CD14-positive monocyte (primary cell): ENCODE results near the gene DDX31. TPM values are rescaled to one million over a fixed set of nuclear protein-coding genes. Genes with fewer than 3 reads are reported as not detected.

Source experiments
- DNase-seq, 3 donors: peaks; one replicate each; pipeline ENCODE4 v3.0.0-alpha.2; 2011 to 2022
- H2AFZ ChIP-seq: 2 replicates; pipeline ENCODE4 v1.6.0; 2012; ENCODE audit warnings: mild to moderate bottlenecking, low read depth, low read length, inconsistent platforms; ENCODE audit not compliant: insufficient read depth, poor library complexity, severe bottlenecking
- H3K27ac ChIP-seq, 2 donors: 1 replicate in 1 of 2; 2 replicates in 1 of 2; pipeline ENCODE4 v1.5.1; 2012 to 2013; ENCODE audit warnings: low read length in 2 of 2, control low read depth in 1 of 2, inconsistent platforms in 1 of 2, low read depth in 1 of 2, mild to moderate bottlenecking in 1 of 2
- H3K27me3 ChIP-seq, 2 donors: one replicate each; pipeline versions ENCODE4 v1.6.0 to v1.6.1; 2011 to 2013; ENCODE audit warnings: low read length in 2 of 2; ENCODE audit not compliant: control insufficient read depth in 2 of 2, insufficient read depth in 2 of 2
- H3K36me3 ChIP-seq, 2 donors: replicated peaks in 1 of 2; 1 replicate in 1 of 2; 2 replicates in 1 of 2; pipeline versions ENCODE4 v1.5.1 to v1.6.1; 2012 to 2013; ENCODE audit warnings: low read length in 2 of 2, control low read depth in 1 of 2, inconsistent platforms in 1 of 2, mild to moderate bottlenecking in 1 of 2; ENCODE audit not compliant: insufficient read depth in 2 of 2, control insufficient read depth in 1 of 2
- H3K4me1 ChIP-seq, 2 donors: 1 replicate in 1 of 2; 2 replicates in 1 of 2; pipeline versions ENCODE4 v1.5.1 to v1.6.1; 2012 to 2013; ENCODE audit warnings: low read length in 2 of 2, control low read depth in 1 of 2, inconsistent platforms in 1 of 2, mild to moderate bottlenecking in 1 of 2, moderate library complexity in 1 of 2; ENCODE audit not compliant: insufficient read depth in 2 of 2, control insufficient read depth in 1 of 2
- H3K4me2 ChIP-seq: replicated peaks from 2 replicates; pipeline ENCODE3; 2012; ENCODE audit warnings: low read length, moderate library complexity, mild to moderate bottlenecking; ENCODE audit not compliant: poor library complexity, severe bottlenecking; ENCODE audit errors: extremely low read depth
- H3K4me3 ChIP-seq, 3 experiments: fragments of 200-600 bp in 1 of 3; sonication (generic) in 1 of 3; replicated peaks in 1 of 3; 1 replicate in 2 of 3; 2 replicates in 1 of 3; pipeline ENCODE4 v1.5.1; 2011 to 2013; ENCODE audit warnings: low read length in 3 of 3, mild to moderate bottlenecking in 3 of 3, control low read depth in 2 of 3, low read depth in 2 of 3, inconsistent platforms in 1 of 3, moderate library complexity in 1 of 3
- H3K79me2 ChIP-seq: 2 replicates; pipeline ENCODE4 v1.6.0; 2012; ENCODE audit warnings: mild to moderate bottlenecking, control low read depth, inconsistent platforms, low read length, moderate library complexity; ENCODE audit not compliant: insufficient read depth
- H3K9ac ChIP-seq: 2 replicates; pipeline ENCODE4 v1.6.0; 2017; ENCODE audit warnings: low read length, mild to moderate bottlenecking; ENCODE audit not compliant: insufficient read depth, poor library complexity, severe bottlenecking
- H3K9me3 ChIP-seq, 2 donors: replicated peaks in 1 of 2; 1 replicate in 1 of 2; 2 replicates in 1 of 2; pipeline versions ENCODE4 v1.5.1 to v1.6.1; 2012 to 2013; ENCODE audit warnings: low read length in 2 of 2, control low read depth in 1 of 2; ENCODE audit not compliant: control insufficient read depth in 1 of 2, insufficient read depth in 1 of 2
- H4K20me1 ChIP-seq: 2 replicates; pipeline ENCODE4 v1.6.0; 2012; ENCODE audit warnings: mild to moderate bottlenecking, low read length, control low read depth, moderate library complexity; ENCODE audit not compliant: insufficient read depth
- H3K27ac Mint-ChIP-seq, 7 donors: one replicate each; pipeline ENCODE4 v1.8.0; 2020; ENCODE audit warnings: mild to moderate bottlenecking in 7 of 7, mixed read lengths in 7 of 7, moderate library complexity in 6 of 7, inconsistent platforms in 2 of 7
- H3K27me3 Mint-ChIP-seq, 3 donors: one replicate each; pipeline ENCODE4 v1.8.0; 2021 to 2022; ENCODE audit warnings: low read depth in 3 of 3, mild to moderate bottlenecking in 3 of 3, mixed read lengths in 3 of 3, moderate library complexity in 3 of 3, inconsistent platforms in 1 of 3
- H3K36me3 Mint-ChIP-seq, 2 donors: one replicate each; pipeline ENCODE4 v1.8.0; 2020; ENCODE audit warnings: mixed read lengths in 2 of 2, inconsistent platforms in 1 of 2, mild to moderate bottlenecking in 1 of 2
- H3K4me1 Mint-ChIP-seq: one replicate; pipeline ENCODE4 v1.8.0; 2020; ENCODE audit warnings: mild to moderate bottlenecking, mixed read lengths
- H3K4me3 Mint-ChIP-seq, 2 donors: one replicate each; pipeline ENCODE4 v1.8.0; 2020; ENCODE audit warnings: mild to moderate bottlenecking in 2 of 2, mixed read lengths in 2 of 2, moderate library complexity in 1 of 2
- H3K9me3 Mint-ChIP-seq, 7 donors: one replicate each; pipeline ENCODE4 v1.8.0; 2020 to 2022; ENCODE audit warnings: mixed read lengths in 7 of 7, mild to moderate bottlenecking in 6 of 7, moderate library complexity in 6 of 7, inconsistent platforms in 2 of 7
- WGBS: methylation state at CpG from one replicate; pipeline ENCODE4 v1.1.5; 2013; ENCODE audit warnings: missing lambda C conversion rate; ENCODE audit not compliant: insufficient coverage; 5-methylcytosine and 5-hydroxymethylcytosine counted together
- intact Hi-C, 2 donors: fragments of 100-400 bp; cut with micrococcal nuclease; formaldehyde crosslinking; loops; one replicate each; pipeline versions ENCODE4 v1.15.0 to v1.15.1; 2023
- polyA plus RNA-seq, 3 donors: library from polyadenylated mRNA; depleted of rRNA in 1 of 3; unstranded in 2 of 3; stranded (reverse) in 1 of 3; fragments of 300-500 nt in 2 of 3; fragments of >200 nt in 1 of 3; fragmentation: Illumina TruSeq in 2 of 3; gene quantifications; 1 replicate in 2 of 3; 2 replicates in 1 of 3; pipeline ENCODE4 v1.2.3, GENCODE V29; 2012 to 2021
- TF ChIP-seq, protein P1 (sequence below): fragments of 200-600 bp; IDR thresholded peaks from one replicate; pipeline ENCODE4 v1.8.0; 2022; ENCODE audit warnings: antibody characterized with exemption, mild to moderate bottlenecking

DDX31 gene
- polyA plus RNA-seq, 3 donors: 1.1 to 4.2 (median 1.5) TPM

DNA sequence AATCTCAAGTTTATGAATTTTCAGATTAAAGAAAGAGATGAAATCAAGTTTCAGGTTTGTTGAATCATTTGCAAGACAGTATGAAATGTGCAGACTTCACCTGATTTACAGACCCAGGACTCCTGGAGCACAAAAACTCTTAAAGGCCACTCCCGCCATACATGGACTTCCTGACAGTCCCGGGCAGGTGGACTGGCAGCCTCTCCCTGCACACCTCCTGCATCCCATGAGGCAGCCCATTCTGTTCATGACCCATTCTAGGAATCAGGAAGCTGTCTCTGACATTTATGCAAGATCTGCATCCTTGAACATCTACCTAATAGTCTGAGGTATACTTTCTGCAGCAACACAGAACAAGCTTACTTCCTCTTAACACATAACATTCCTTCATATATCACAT lies 5.9 kb downstream of the DDX31 start:
- peaks cover 25 to 37% of the 10 kb centered on the region in 2 donors for H3K36me3 ChIP-seq
- H3K4me1 ChIP-seq: no peaks in the 10 kb centered on the region
- intact Hi-C loops: loop anchor here in 1 of 2 donors (10.0 kb wide), 1 partner anchor 211 kb away; the partner anchor contains the start of genes AK8 and SPACA9
- TF ChIP-seq, protein P1, sequence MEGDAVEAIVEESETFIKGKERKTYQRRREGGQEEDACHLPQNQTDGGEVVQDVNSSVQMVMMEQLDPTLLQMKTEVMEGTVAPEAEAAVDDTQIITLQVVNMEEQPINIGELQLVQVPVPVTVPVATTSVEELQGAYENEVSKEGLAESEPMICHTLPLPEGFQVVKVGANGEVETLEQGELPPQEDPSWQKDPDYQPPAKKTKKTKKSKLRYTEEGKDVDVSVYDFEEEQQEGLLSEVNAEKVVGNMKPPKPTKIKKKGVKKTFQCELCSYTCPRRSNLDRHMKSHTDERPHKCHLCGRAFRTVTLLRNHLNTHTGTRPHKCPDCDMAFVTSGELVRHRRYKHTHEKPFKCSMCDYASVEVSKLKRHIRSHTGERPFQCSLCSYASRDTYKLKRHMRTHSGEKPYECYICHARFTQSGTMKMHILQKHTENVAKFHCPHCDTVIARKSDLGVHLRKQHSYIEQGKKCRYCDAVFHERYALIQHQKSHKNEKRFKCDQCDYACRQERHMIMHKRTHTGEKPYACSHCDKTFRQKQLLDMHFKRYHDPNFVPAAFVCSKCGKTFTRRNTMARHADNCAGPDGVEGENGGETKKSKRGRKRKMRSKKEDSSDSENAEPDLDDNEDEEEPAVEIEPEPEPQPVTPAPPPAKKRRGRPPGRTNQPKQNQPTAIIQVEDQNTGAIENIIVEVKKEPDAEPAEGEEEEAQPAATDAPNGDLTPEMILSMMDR: no peak
- DNase-seq: no peak
- Mint-ChIP-seq H3K27ac (no peak overlapping the region), H3K9me3 (no peaks in the 10 kb centered on the region), H3K4me3 (no peak overlapping the region), H3K27me3 (no peaks in the 10 kb centered on the region), H3K36me3 (peaks cover 17 to 31% of the 10 kb centered on the region in 2 donors), H3K4me1 (peaks cover 6% of the 10 kb centered on the region)
- H3K27ac ChIP-seq: no peak overlapping the region
- no peak overlapping the region for H3K4me2 ChIP-seq
- WGBS: 100% methylated on average over 2 of the region's 2 CpGs
- H3K79me2 ChIP-seq: peaks cover 3% of the 10 kb centered on the region
- H4K20me1 ChIP-seq: no peaks in the 10 kb centered on the region
- H3K4me3 ChIP-seq: no peak overlapping the region
- H3K9me3 ChIP-seq: no peaks in the 10 kb centered on the region
- H2AFZ ChIP-seq: no peak overlapping the region
- H3K9ac ChIP-seq: no peak overlapping the region
- no peaks in the 10 kb centered on the region for H3K27me3 ChIP-seq

GRCh38 chr9:132663117-132663516 lies 6.7 kb downstream of the DDX31 start:
- H3K9me3 ChIP-seq: no peaks in the 10 kb centered on the region
- TF ChIP-seq, protein P1: no peak
- peaks cover 31 to 44% of the 10 kb centered on the region in 2 donors for H3K36me3 ChIP-seq
- H3K4me2 ChIP-seq: no peak overlapping the region
- H3K9ac ChIP-seq: no peak overlapping the region
- intact Hi-C loops: loop anchor here in 1 of 2 donors (10.0 kb wide), 1 partner anchor 212 kb away; the partner anchor contains the start of genes AK8 and SPACA9
- H3K4me1 ChIP-seq: no peaks in the 10 kb centered on the region
- H3K27ac ChIP-seq: no peak overlapping the region
- H2AFZ ChIP-seq: no peak overlapping the region
- H3K4me3 Mint-ChIP-seq: no peak overlapping the region
- no peaks in the 10 kb centered on the region for H4K20me1 ChIP-seq
- no peak overlapping the region for H3K27ac Mint-ChIP-seq
- no peak for DNase-seq
- peaks cover 3% of the 10 kb centered on the region for H3K79me2 ChIP-seq
- H3K4me3 ChIP-seq: no peak overlapping the region
- peaks cover 2% of the 10 kb centered on the region for H3K4me1 Mint-ChIP-seq
- H3K27me3 Mint-ChIP-seq: no peaks in the 10 kb centered on the region
- no peaks in the 10 kb centered on the region for H3K27me3 ChIP-seq
- no peaks in the 10 kb centered on the region for H3K9me3 Mint-ChIP-seq
- peaks cover 23 to 37% of the 10 kb centered on the region in 2 donors for H3K36me3 Mint-ChIP-seq
- 93% methylated on average over 7 of the region's 11 CpGs for WGBS
